Pancreas (tissue), 10 donors: ENCODE results near the gene KIF5C. TPM values are rescaled to one million over a fixed set of nuclear protein-coding genes. Genes with fewer than 3 reads are reported as not detected.

Experiments
- ATAC-seq, 4 donors: fragments of 200-7000 bp; cut with Tn5 transposase; one replicate each; pipeline versions ENCODE4 v1.8.0 to v1.9.1; 2020; ENCODE audit warnings: mild to moderate bottlenecking in 4 of 4, moderate library complexity in 4 of 4
- DNase-seq, 6 donors: peaks; one replicate each; pipeline ENCODE4 v3.0.0-alpha.2; 2020
- FAIRE-seq: peaks from 2 replicates; lab custom pipeline; 2012; peaks lifted over from hg19 to GRCh38; lab: Jason Lieb, UNC
- H3K27ac ChIP-seq, 4 donors: fragments of 200-600 bp; sonication (generic); 1 replicate in 3 of 4; 2 replicates in 1 of 4; pipeline versions ENCODE4 v1.5.0 to v1.8.0; 2020
- H3K27me3 ChIP-seq, 4 donors: fragments of 200-600 bp; one replicate each; pipeline ENCODE4 v1.8.0; 2021
- H3K36me3 ChIP-seq, 3 donors: fragments of 200-600 bp; sonication (generic) in 1 of 3; one replicate each; pipeline versions ENCODE4 v1.5.0 to v1.8.0; 2020 to 2021
- H3K4me1 ChIP-seq, 3 donors: fragments of 200-600 bp; one replicate each; pipeline ENCODE4 v1.8.0; 2021
- H3K4me3 ChIP-seq, 4 donors: fragments of 200-600 bp; sonication (generic) in 2 of 4; one replicate each; pipeline versions ENCODE4 v1.5.0 to v1.8.0; 2020 to 2021
- H3K9me3 ChIP-seq, 4 donors: fragments of 200-600 bp; one replicate each; pipeline ENCODE4 v1.8.0; 2021
- WGBS, 2 donors: extraction: QIAGEN DNeasy Blood & Tissue Kit; methylation state at CpG; one replicate each; pipeline ENCODE4 v1.1.7; 2013; 5-methylcytosine and 5-hydroxymethylcytosine counted together
- intact Hi-C, 3 donors: fragments of 100-400 bp; cut with DNase I; formaldehyde crosslinking; loops; one replicate each; pipeline versions ENCODE4 v1.11.1 to v1.14.2; 2022
- polyA plus RNA-seq, 2 donors: library from polyadenylated mRNA; stranded (reverse); fragments of 200-250 nt; gene quantifications; one replicate each; pipeline ENCODE4 v1.2.3, GENCODE V29; 2013
- total RNA-seq, 6 donors: library from RNA; stranded (reverse); fragmentation: NEBNext Ultra II Directional in 4 of 6; extraction: Animal tissue kit (Norgen Biotek cat#: 25700) in 4 of 6; gene quantifications; one replicate each; pipeline versions ENCODE4 v1.2.1 to v1.2.4, GENCODE V29; 2021 to 2023
- TF ChIP-seq, protein P1 (sequence below), 4 donors: fragments of 200-600 bp; sonication (generic) in 3 of 4; IDR thresholded peaks; one replicate each; pipeline versions ENCODE4 v1.5.0 to v1.8.0; 2021; ENCODE audit warnings: antibody characterized with exemption in 4 of 4
- donor health status: healthy with polysubstance abuse.
- donor health status: DM: no; HTN: no; CAD: no; lungs with moderate emphysema.
- donor health status: DM: no; HTN: no; CAD: no.
- donor health status: control.
- donor health status: control.
- donor health status: Bipolar disorder and iron deficiency.
- donor health status: DM: yes; HTN: yes; CAD: no.
- donor health status: DM: no; HTN: no; CAD: no.
- donor health status: DM: no; HTN: no; CAD: no.
- donor health status: DM: yes; HTN: yes; CAD: no.

Gene KIF5C
- total and polyA plus RNA-seq, 8 donors: 0.88 to 10.2 (median 2.8) TPM

DNA sequence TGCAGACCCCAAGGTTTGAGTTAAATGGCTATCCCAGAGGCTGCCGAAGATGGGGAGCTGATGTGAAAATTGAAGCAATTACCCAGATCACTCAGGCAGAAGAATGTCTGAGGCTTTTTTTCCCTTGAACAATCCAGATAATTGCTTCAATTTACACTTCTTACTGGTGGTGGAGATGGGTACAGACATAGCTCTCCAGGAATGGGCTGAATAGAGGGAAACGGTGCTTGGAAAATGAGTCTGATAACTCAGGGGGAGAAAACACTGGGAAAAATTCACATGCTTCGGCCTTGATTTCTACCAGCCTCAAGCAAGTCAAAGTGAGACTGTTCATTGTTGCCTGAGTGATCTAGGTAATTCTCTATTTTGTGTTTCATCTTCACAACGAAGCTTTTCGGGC lies 9.5 kb upstream of the KIF5C start:
- DNase-seq: no peak
- H3K36me3 ChIP-seq: no peaks in the 10 kb centered on the region
- FAIRE-seq: no peak
- H3K4me1 ChIP-seq: no peaks in the 10 kb centered on the region
- H3K27me3 ChIP-seq: no peaks in the 10 kb centered on the region
- no peak overlapping the region for H3K4me3 ChIP-seq
- H3K9me3 ChIP-seq: no peaks in the 10 kb centered on the region
- intact Hi-C loops: no loop called here
- 84 to 89% methylated on average over 5 of the region's 5 CpGs for WGBS, 2 donors
- TF ChIP-seq, protein P1, sequence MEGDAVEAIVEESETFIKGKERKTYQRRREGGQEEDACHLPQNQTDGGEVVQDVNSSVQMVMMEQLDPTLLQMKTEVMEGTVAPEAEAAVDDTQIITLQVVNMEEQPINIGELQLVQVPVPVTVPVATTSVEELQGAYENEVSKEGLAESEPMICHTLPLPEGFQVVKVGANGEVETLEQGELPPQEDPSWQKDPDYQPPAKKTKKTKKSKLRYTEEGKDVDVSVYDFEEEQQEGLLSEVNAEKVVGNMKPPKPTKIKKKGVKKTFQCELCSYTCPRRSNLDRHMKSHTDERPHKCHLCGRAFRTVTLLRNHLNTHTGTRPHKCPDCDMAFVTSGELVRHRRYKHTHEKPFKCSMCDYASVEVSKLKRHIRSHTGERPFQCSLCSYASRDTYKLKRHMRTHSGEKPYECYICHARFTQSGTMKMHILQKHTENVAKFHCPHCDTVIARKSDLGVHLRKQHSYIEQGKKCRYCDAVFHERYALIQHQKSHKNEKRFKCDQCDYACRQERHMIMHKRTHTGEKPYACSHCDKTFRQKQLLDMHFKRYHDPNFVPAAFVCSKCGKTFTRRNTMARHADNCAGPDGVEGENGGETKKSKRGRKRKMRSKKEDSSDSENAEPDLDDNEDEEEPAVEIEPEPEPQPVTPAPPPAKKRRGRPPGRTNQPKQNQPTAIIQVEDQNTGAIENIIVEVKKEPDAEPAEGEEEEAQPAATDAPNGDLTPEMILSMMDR (IDR thresholded peaks at IDR 0.05): no peak
- ATAC-seq: no peak
- no peak overlapping the region for H3K27ac ChIP-seq

DNA sequence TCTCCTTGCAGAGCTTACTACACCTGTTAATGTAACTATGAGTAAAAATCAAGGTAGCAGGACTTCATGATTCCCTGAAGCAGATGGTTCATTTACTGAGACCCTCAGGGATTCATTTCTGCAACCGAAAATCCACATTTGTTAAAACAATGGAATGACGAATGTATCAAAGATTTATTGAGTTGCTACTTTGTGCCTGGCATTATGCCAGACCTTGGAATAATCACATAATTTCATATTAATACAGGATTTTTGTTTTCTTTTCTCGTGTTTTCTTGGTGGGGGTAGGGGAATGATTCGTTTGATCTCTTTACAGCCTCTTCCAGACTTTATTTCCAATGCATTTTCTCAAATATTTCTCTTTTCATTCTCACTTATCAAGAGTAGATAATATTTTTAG lies 8.9 kb upstream of the KIF5C start:
- H3K4me1 ChIP-seq: no peaks in the 10 kb centered on the region
- ATAC-seq: no peak
- no peaks in the 10 kb centered on the region for H3K27me3 ChIP-seq
- 57 to 65% methylated on average over 4 of the region's 4 CpGs for WGBS, 2 donors
- TF ChIP-seq, protein P1 (IDR thresholded peaks at IDR 0.05): no peak
- H3K36me3 ChIP-seq: no peaks in the 10 kb centered on the region
- no peaks in the 10 kb centered on the region for H3K9me3 ChIP-seq
- FAIRE-seq: no peak
- no peak for DNase-seq
- no peak overlapping the region for H3K27ac ChIP-seq
- no peak overlapping the region for H3K4me3 ChIP-seq
- intact Hi-C loops: no loop called here

DNA sequence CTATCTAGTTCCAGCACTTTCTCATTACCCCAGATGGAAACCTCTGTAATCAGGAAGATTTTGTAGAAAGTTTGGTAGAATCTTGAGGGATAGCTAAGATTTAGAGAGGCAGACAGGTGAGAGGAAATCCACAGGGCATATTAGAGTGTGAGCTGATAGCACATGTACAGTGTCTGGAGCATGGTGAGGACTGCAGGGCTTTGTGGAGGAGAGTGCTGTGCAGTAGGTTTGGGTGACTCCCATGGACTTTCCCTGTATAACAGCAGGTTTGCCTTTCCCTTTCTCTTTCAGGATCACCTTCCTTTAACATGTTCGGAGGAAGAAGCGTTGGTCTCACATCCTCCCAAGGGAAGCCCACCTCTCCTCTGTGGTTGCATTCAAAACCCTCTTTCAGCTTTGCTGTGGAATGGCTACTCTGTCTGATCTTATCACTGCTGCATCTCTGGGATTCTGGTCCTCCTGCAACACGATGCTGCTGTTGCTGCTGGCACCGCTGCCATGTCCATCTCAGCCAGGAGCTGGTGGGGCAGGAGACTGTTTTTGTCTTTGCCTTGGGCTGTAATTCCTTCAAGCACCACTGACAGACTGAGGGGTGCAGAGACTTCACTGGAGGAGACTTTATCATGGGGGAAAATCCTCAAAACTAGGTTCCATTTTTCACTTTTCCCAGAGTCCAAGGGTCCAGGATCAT lies 7.8 kb upstream of the KIF5C start:
- Histone ChIP-seq H3K27ac (no peak overlapping the region), H3K4me3 (no peak overlapping the region), H3K9me3 (no peaks in the 10 kb centered on the region), H3K4me1 (no peaks in the 10 kb centered on the region), H3K36me3 (no peaks in the 10 kb centered on the region), H3K27me3 (no peaks in the 10 kb centered on the region)
- intact Hi-C loops: no loop called here
- DNase-seq: no peak
- ATAC-seq: no peak
- TF ChIP-seq, protein P1 (IDR thresholded peaks at IDR 0.05): no peak
- 65 to 78% methylated on average over 4 of the region's 4 CpGs for WGBS, 2 donors
- FAIRE-seq: no peak

DNA sequence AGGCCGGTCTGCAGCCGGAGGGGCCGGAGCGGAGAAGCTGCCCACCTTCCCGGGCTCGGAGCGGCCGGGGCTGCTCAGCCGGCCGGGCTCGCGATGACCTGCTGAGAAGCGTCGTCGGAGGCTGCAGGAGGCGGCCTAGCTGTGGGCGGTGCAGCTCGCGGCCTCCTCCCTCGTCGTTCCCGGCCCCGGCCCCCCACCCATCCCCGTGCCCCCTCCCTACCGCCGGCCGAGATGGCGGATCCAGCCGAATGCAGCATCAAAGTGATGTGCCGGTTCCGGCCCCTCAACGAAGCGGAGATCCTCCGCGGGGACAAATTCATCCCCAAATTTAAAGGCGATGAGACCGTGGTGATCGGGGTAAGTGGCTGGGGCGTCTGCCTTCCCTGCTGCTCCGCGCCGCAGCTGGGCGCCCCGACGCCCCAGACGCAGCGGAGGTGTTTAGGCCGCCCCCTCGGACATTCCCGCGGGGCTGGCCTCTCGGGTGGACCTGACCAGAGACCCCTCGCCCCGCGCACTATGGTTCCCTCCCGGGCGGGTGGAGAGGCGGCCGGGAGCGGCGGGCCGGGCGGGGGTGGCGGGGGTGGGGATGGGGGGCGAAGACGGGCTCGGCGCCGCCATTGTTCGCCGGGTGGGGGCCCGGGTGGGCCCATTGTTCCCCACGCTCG lies 492 bp downstream of the KIF5C start:
- Histone ChIP-seq H3K27ac (no peak overlapping the region), H3K4me3 (peak overlapping the region; percentile 3 to 58 (median 28)), H3K4me1 (peaks cover 7 to 14% (median 12%) of the 10 kb centered on the region in 3 donors), H3K9me3 (no peaks in the 10 kb centered on the region), H3K27me3 (peaks cover 0 to 9% (median 0%) of the 10 kb centered on the region in 4 donors), H3K36me3 (no peaks in the 10 kb centered on the region)
- TF ChIP-seq, protein P1 (IDR thresholded peaks at IDR 0.05): no peak
- 2 to 4% methylated on average over 44 to 74 of the region's 74 CpGs for WGBS, 2 donors
- FAIRE-seq (no peak), DNase-seq (peak in 1 of 6 donors; percentile 24), ATAC-seq (peak; percentile 4 to 55 (median 18))
- intact Hi-C loops: no loop called here

DNA sequence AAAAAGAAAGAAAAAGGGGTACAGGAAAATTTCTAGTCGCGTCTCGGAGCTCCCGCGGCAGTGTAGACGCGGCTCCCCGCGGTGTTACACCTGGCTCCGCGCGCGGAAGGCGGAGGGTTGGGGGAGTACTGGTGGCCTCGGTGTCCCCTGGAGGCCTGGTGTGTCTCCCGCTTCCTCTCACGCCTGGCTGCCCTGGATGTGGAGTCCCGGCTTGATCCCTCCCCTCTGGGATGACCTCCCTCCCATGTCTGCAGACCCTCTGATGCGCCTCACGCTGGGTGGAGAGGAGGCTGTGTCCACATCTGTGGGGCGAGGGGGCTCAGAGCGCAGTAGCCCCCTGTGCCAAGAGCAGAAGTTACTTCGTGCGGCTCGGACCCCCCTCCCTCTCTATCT lies 1.2 kb downstream of the KIF5C start:
- Histone ChIP-seq H3K4me3 (peak overlapping the region in 2 of 4 donors; percentile 39 to 58), H3K27me3 (peaks cover 0 to 9% (median 0%) of the 10 kb centered on the region in 4 donors), H3K9me3 (no peaks in the 10 kb centered on the region), H3K4me1 (peaks cover 7 to 14% (median 12%) of the 10 kb centered on the region in 3 donors), H3K27ac (no peak overlapping the region), H3K36me3 (no peaks in the 10 kb centered on the region)
- 5 to 8% methylated on average over 22 to 25 of the region's 25 CpGs for WGBS, 2 donors
- peak; percentile 7 to 55 (median 34) for ATAC-seq
- DNase-seq: peak in 3 of 6 donors; percentile 18 to 63 (median 63)
- intact Hi-C loops: no loop called here
- no peak for FAIRE-seq
- TF ChIP-seq, protein P1 (IDR thresholded peaks at IDR 0.05): no peak
